A549 (cell line): ENCODE results near the gene TMX3. TPM values are rescaled to one million over a fixed set of nuclear protein-coding genes. Genes with fewer than 3 reads are reported as not detected.

ENCODE experiments used
- ATAC-seq, 2 experiments: fragments of 200-7000 bp in 1 of 2; fragments of >200 bp in 1 of 2; cut with Nextera tagmentation in 1 of 2; cut with Tn5 transposase in 1 of 2; 3 replicates each; pipeline versions ENCODE4 v1.8.0 to v1.9.1; 2018 to 2020; ENCODE audit warnings: mild to moderate bottlenecking in 1 of 2, moderate library complexity in 1 of 2
- CTCF ChIA-PET: fragments of 300-600 bp; sonication (Branson Sonifier 250); formaldehyde crosslinking; extraction: SDS; loops from one replicate; lab custom pipeline; 2021; ENCODE audit warnings: antibody characterized with exemption, inconsistent platforms; lab: Yijun Ruan, JAX
- POLR2A ChIA-PET: fragments of 350-600 bp; formaldehyde crosslinking; extraction: SDS; loops from one replicate; lab custom pipeline; 2021; ENCODE audit warnings: antibody characterized with exemption, inconsistent platforms; lab: Yijun Ruan, JAX
- DNase-seq, 2 experiments: peaks; one replicate each; pipeline versions ENCODE4 v3.0.0 to v3.0.0-alpha.2; 2011 to 2016; ENCODE audit warnings: low read depth in 1 of 2, low spot score in 1 of 2
- FAIRE-seq: peaks from 2 replicates; lab custom pipeline; 2011; peaks lifted over from hg19 to GRCh38; lab: Jason Lieb, UNC
- H3K27ac ChIP-seq, 2 experiments: fragments of >200 bp; sonication (Bioruptor Twin); formaldehyde crosslinking; 3 replicates each; pipeline ENCODE4 v1.5.1; 2016 to 2017
- H3K4me1 ChIP-seq: fragments of >200 bp; sonication (Bioruptor Twin); formaldehyde crosslinking; 3 replicates; pipeline ENCODE4 v1.6.1; 2016
- H3K4me2 ChIP-seq: fragments of >200 bp; sonication (Bioruptor Twin); formaldehyde crosslinking; 3 replicates; pipeline ENCODE4 v1.6.1; 2016
- H3K4me3 ChIP-seq: fragments of >200 bp; sonication (Bioruptor Twin); formaldehyde crosslinking; 3 replicates; pipeline ENCODE4 v1.5.1; 2016
- H3K9me3 ChIP-seq: fragments of >200 bp; sonication (Bioruptor Twin); formaldehyde crosslinking; 3 replicates; pipeline ENCODE4 v1.6.1; 2016
- CBX8 ChIP-seq: fragments of 200-600 bp; sonication (generic); IDR thresholded peaks from 2 replicates; pipeline ENCODE4 v1.6.1; 2016
- CEBPB ChIP-seq, 2 experiments: fragments of >200 bp in 1 of 2; sonication (Bioruptor Twin) in 1 of 2; formaldehyde crosslinking in 1 of 2; IDR thresholded peaks; 2 replicates each; pipeline ENCODE4 v1.6.1; 2012 to 2016
- CHD4 ChIP-seq: fragments of 200-600 bp; sonication (generic); IDR thresholded peaks from 2 replicates; pipeline ENCODE4 v1.6.1; 2016; ENCODE audit warnings: antibody characterized with exemption, mild to moderate bottlenecking, borderline replicate concordance
- E2F6 ChIP-seq: IDR thresholded peaks from 2 replicates; pipeline ENCODE4 v1.6.1; 2012; ENCODE audit warnings: low read depth, borderline replicate concordance
- EHMT2 ChIP-seq: fragments of 200-600 bp; sonication (generic); IDR thresholded peaks from 2 replicates; pipeline ENCODE4 v1.6.1; 2016; ENCODE audit warnings: antibody characterized with exemption, low read depth, mild to moderate bottlenecking, moderate library complexity
- ELK1 ChIP-seq: fragments of 150-350 bp; IDR thresholded peaks from 2 replicates; pipeline ENCODE4 v1.6.1; 2014; ENCODE audit warnings: low read depth, mild to moderate bottlenecking, low read length
- EP300 ChIP-seq, 2 experiments: fragments of >200 bp; sonication (Bioruptor Twin); formaldehyde crosslinking; IDR thresholded peaks; 2 replicates in 1 of 2; 3 replicates in 1 of 2; pipeline ENCODE4 v1.6.1; 2016 to 2017
- FOSB ChIP-seq: fragments of 250-450 bp; sonication (Bioruptor Pico); IDR thresholded peaks from 2 replicates; pipeline ENCODE4 v1.5.0; 2020; ENCODE audit warnings: mild to moderate bottlenecking, moderate library complexity
- FOSL2 ChIP-seq, 2 experiments: fragments of 450-650 bp in 1 of 2; fragments of >200 bp in 1 of 2; sonication (Bioruptor Twin) in 1 of 2; formaldehyde crosslinking; IDR thresholded peaks; 2 replicates each; pipeline versions ENCODE4 v1.5.0 to v1.6.1; 2016 to 2020; ENCODE audit warnings: mild to moderate bottlenecking in 1 of 2, moderate library complexity in 1 of 2
- FOXS1 ChIP-seq: fragments of 250-450 bp; sonication (Bioruptor Pico); IDR thresholded peaks from 2 replicates; pipeline ENCODE4 v1.5.0; 2020; ENCODE audit warnings: mild to moderate bottlenecking, moderate library complexity
- HES2 ChIP-seq: fragments of >200 bp; sonication (Bioruptor Twin); formaldehyde crosslinking; IDR thresholded peaks from 2 replicates; pipeline ENCODE4 v1.6.1; 2016
- HMGXB4 ChIP-seq: fragments of 250-450 bp; sonication (Bioruptor Pico); IDR thresholded peaks from 2 replicates; pipeline ENCODE4 v1.5.0; 2021; ENCODE audit warnings: mild to moderate bottlenecking, moderate library complexity, borderline replicate concordance
- JUNB ChIP-seq: fragments of >200 bp; sonication (Bioruptor Twin); formaldehyde crosslinking; IDR thresholded peaks from 2 replicates; pipeline ENCODE4 v1.6.1; 2016
- KDM5A ChIP-seq: fragments of 200-600 bp; sonication (generic); IDR thresholded peaks from 2 replicates; pipeline ENCODE4 v1.6.1; 2016; ENCODE audit warnings: antibody characterized with exemption, mild to moderate bottlenecking
- MYC ChIP-seq: IDR thresholded peaks from 2 replicates; pipeline ENCODE4 v1.6.1; 2012; ENCODE audit warnings: mild to moderate bottlenecking, inconsistent platforms, low read length, improper control_type of control experiment, borderline replicate concordance
- PBX3 ChIP-seq: IDR thresholded peaks from 2 replicates; pipeline ENCODE4 v1.6.1; 2012
- POLR2A ChIP-seq: IDR thresholded peaks from 2 replicates; pipeline ENCODE4 v1.6.1; 2012; ENCODE audit warnings: mild to moderate bottlenecking, low read length
- POLR2AphosphoS2 ChIP-seq: conservative IDR thresholded peaks from 2 replicates; pipeline ENCODE4 v1.6.1; 2012; ENCODE audit warnings: low read length, improper control_type of control experiment, inconsistent platforms
- RAD21 ChIP-seq, 2 experiments: fragments of >200 bp in 1 of 2; sonication (Bioruptor Twin) in 1 of 2; formaldehyde crosslinking in 1 of 2; IDR thresholded peaks in 1 of 2; conservative IDR thresholded peaks in 1 of 2; 2 replicates in 1 of 2; 3 replicates in 1 of 2; pipeline ENCODE4 v1.6.1; 2012 to 2018; ENCODE audit warnings: inconsistent platforms in 1 of 2
- RARB ChIP-seq: fragments of 250-450 bp; sonication (Bioruptor Pico); IDR thresholded peaks from 2 replicates; pipeline ENCODE4 v1.8.0; 2021; ENCODE audit warnings: mild to moderate bottlenecking, moderate library complexity
- RNF2 ChIP-seq: fragments of 200-600 bp; sonication (generic); IDR thresholded peaks from 2 replicates; pipeline ENCODE4 v1.6.1; 2016; ENCODE audit warnings: low read depth, mild to moderate bottlenecking, antibody characterized with exemption, moderate library complexity, borderline replicate concordance
- SREBF2 ChIP-seq: fragments of 450-650 bp; IDR thresholded peaks from 2 replicates; pipeline ENCODE4 v1.6.1; 2014; ENCODE audit warnings: mild to moderate bottlenecking, moderate library complexity
- TP53 ChIP-seq: fragments of 250-450 bp; sonication (Bioruptor Pico); IDR thresholded peaks from 2 replicates; pipeline ENCODE4 v1.5.0; 2021; ENCODE audit warnings: mild to moderate bottlenecking, moderate library complexity
- ZFP36 ChIP-seq: fragments of 450-650 bp; IDR thresholded peaks from 2 replicates; pipeline ENCODE4 v1.6.1; 2014; ENCODE audit warnings: borderline replicate concordance; ENCODE audit not compliant: partially characterized antibody
- ZNF302 ChIP-seq: fragments of 250-450 bp; sonication (Bioruptor Pico); IDR thresholded peaks from 2 replicates; pipeline ENCODE4 v1.9.0; 2021; ENCODE audit warnings: inconsistent platforms, mild to moderate bottlenecking, moderate library complexity
- ZSCAN20 ChIP-seq: fragments of 250-450 bp; sonication (Bioruptor Pico); IDR thresholded peaks from 2 replicates; pipeline ENCODE4 v1.8.0; 2022; ENCODE audit warnings: mild to moderate bottlenecking, moderate library complexity
- WGBS: methylation state at CpG from one replicate; pipeline ENCODE4 v1.1.6; 2017; ENCODE audit errors: missing lambda C conversion rate; 5-methylcytosine and 5-hydroxymethylcytosine counted together
- polyA plus RNA-seq, 4 experiments: library from polyadenylated mRNA; depleted of rRNA in 3 of 4; stranded (reverse); fragments of >200 nt; fragmentation: RNase III in 1 of 4; extraction: RNeasy Plus Mini Kit Qiagen cat#74134 plus additional on column Dnase treatment in 1 of 4; gene quantifications; 2 replicates in 3 of 4; 3 replicates in 1 of 4; pipeline ENCODE4 v1.2.3, GENCODE V29; 2011 to 2017

The TMX3 gene
- polyA plus RNA-seq, 2 of the 4 experiments (the other 2 are of a cell fraction), result 29.6 to 49.8 TPM

GRCh38 chr18:68734308-68734707 is 19.4 kb upstream of the TMX3 start:
- TF ChIP-seq JUNB, result no peak
- TF ChIP-seq HES2, result no peak
- TF ChIP-seq EP300 (IDR thresholded peaks at IDR 0.05), result no peak
- TF ChIP-seq E2F6, result no peak
- no peak for TF ChIP-seq HMGXB4 (CRISPR knock-in tag)
- TF ChIP-seq SREBF2, result no peak
- TF ChIP-seq ELK1, result no peak
- TF ChIP-seq CBX8, result no peak
- TF ChIP-seq ZSCAN20 (CRISPR knock-in tag), result no peak
- 0 out of 3 replicates have a peak overlapping the region, but pooled peaks have one; percentile 17 for H3K4me2 ChIP-seq
- H3K4me3 ChIP-seq, result no peak overlapping the region
- ATAC-seq, result no peak
- FAIRE-seq, result no peak
- no peak overlapping the region for H3K27ac ChIP-seq
- H3K4me1 ChIP-seq, result no peaks in the 10 kb centered on the region
- 14% methylated on average over 5 of the region's 5 CpGs for WGBS
- no peaks in the 10 kb centered on the region for H3K9me3 ChIP-seq
- ChIA-PET CTCF (no interaction called here), POLR2A (no interaction called here)
- no peak for DNase-seq

- WGBS, result 5% methylated on average over 6 of the region's 6 CpGs
- H3K4me3 ChIP-seq, result no peak overlapping the region
- DNase-seq, result peak in 1 of 2 experiments; percentile 18
- POLR2A ChIA-PET, result no interaction called here
- no peaks in the 10 kb centered on the region for H3K4me1 ChIP-seq
- CTCF ChIA-PET, result interaction anchor here (1.1 kb wide), 1 partner anchor 73 kb away, joined by 3 read pairs; no protein-coding TSS in a partner anchor
- no peak for TF ChIP-seq FOSB (CRISPR knock-in tag)
- TF ChIP-seq RARB (CRISPR knock-in tag), result no peak
- TF ChIP-seq POLR2A, result no peak
- TF ChIP-seq PBX3, result no peak
- TF ChIP-seq TP53 (CRISPR knock-in tag), result no peak
- no peak for TF ChIP-seq POLR2AphosphoS2
- no peak for TF ChIP-seq EP300 (IDR thresholded peaks at IDR 0.05)
- TF ChIP-seq CEBPB (IDR thresholded peaks at IDR 0.05), result no peak
- TF ChIP-seq, all 56 proteins: peak for 0
- H3K27ac ChIP-seq, result no peak overlapping the region
- FAIRE-seq (no peak), ATAC-seq (peak; percentile 43 to 53; a peak in 2 of 6 replicates)
- no peaks in the 10 kb centered on the region for H3K9me3 ChIP-seq
- H3K4me2 ChIP-seq, result 0 out of 3 replicates have a peak overlapping the region, but pooled peaks have one; percentile 17
These were observed 18.8 kb upstream of the TMX3 start for GRCh38 chr18:68733707-68734106.

- H3K9me3 ChIP-seq, result no peaks in the 10 kb centered on the region
- ChIA-PET CTCF (no interaction called here), POLR2A (no interaction called here)
- H3K4me2 ChIP-seq, result no peak overlapping the region
- FAIRE-seq (no peak), ATAC-seq (no peak), DNase-seq (no peak)
- no peak overlapping the region for H3K27ac ChIP-seq
- no peaks in the 10 kb centered on the region for H3K4me1 ChIP-seq
- WGBS, result 0% methylated on average over 2 of the region's 2 CpGs
- H3K4me3 ChIP-seq, result no peak overlapping the region
- TF ChIP-seq CBX8 (no peak), RAD21 (conservative IDR thresholded peaks at IDR 0.05 in 1 of 2, IDR thresholded peaks at IDR 0.05 in 1 of 2) (no peak), CHD4 (no peak), FOXS1 (CRISPR knock-in tag) (no peak), EHMT2 (no peak), HMGXB4 (CRISPR knock-in tag) (no peak), FOSL2 (IDR thresholded peaks at IDR 0.05) (no peak), FOSL2 (CRISPR knock-in tag; IDR thresholded peaks at IDR 0.05) (no peak), ZNF302 (CRISPR knock-in tag) (no peak), ZFP36 (no peak), MYC (no peak), CEBPB (IDR thresholded peaks at IDR 0.05) (no peak), KDM5A (no peak), RNF2 (no peak)
These were observed 13.3 kb upstream of the TMX3 start for GRCh38 chr18:68728081-68728700.
